H9 (cell line): ENCODE data around the gene PLCB1. TPM values are rescaled to one million over a fixed set of nuclear protein-coding genes. Genes with fewer than 3 reads are reported as not detected.
A peak's percentile ranks its signal among the peaks of the same experiment; 100 is the strongest.

ENCODE experiments used
- DNase-seq: peaks from one replicate; pipeline ENCODE4 v3.0.0-alpha.2; 2017
- H2AFZ ChIP-seq: one replicate; pipeline ENCODE4 v1.6.1; 2013; ENCODE audit warnings: mild to moderate bottlenecking, low read length, control low read depth, moderate library complexity
- H2AK5ac ChIP-seq: 2 replicates; pipeline ENCODE4 v1.6.1; 2013; ENCODE audit warnings: low read length, control low read depth, mixed read lengths; ENCODE audit not compliant: insufficient read length
- H2BK120ac ChIP-seq: one replicate; pipeline ENCODE4 v1.6.1; 2013; ENCODE audit warnings: low read depth, mild to moderate bottlenecking, low read length, control low read depth, inconsistent platforms; ENCODE audit not compliant: poor library complexity, severe bottlenecking
- H2BK12ac ChIP-seq: 2 replicates; pipeline ENCODE4 v1.6.1; 2013; ENCODE audit warnings: low read length, control low read depth, mixed read lengths, low read depth; ENCODE audit not compliant: insufficient read length
- H2BK15ac ChIP-seq: 2 replicates; pipeline ENCODE4 v1.6.1; 2013; ENCODE audit warnings: low read depth, low read length, control low read depth
- H2BK20ac ChIP-seq: one replicate; pipeline ENCODE4 v1.6.1; 2013; ENCODE audit warnings: low read depth, mild to moderate bottlenecking, low read length, control low read depth, inconsistent platforms; ENCODE audit not compliant: poor library complexity, severe bottlenecking
- H2BK5ac ChIP-seq: 2 replicates; pipeline ENCODE4 v1.6.1; 2013; ENCODE audit warnings: low read length, control low read depth, mixed read lengths; ENCODE audit not compliant: insufficient read length
- H3K14ac ChIP-seq: 2 replicates; pipeline ENCODE4 v1.6.1; 2013; ENCODE audit warnings: low read length, control low read depth; ENCODE audit not compliant: insufficient read depth
- H3K18ac ChIP-seq: 2 replicates; pipeline ENCODE4 v1.6.1; 2013; ENCODE audit warnings: low read depth, mild to moderate bottlenecking, mixed read lengths, low read length, control low read depth; ENCODE audit not compliant: insufficient read length
- H3K23ac ChIP-seq: 2 replicates; pipeline ENCODE4 v1.6.1; 2013; ENCODE audit warnings: low read length, control low read depth, mixed read lengths, low read depth; ENCODE audit not compliant: insufficient read length
- H3K23me2 ChIP-seq: 2 replicates; pipeline ENCODE4 v1.6.1; 2013; ENCODE audit warnings: low read depth, mild to moderate bottlenecking, mixed read lengths, low read length, control low read depth; ENCODE audit not compliant: insufficient read length, poor library complexity, severe bottlenecking
- H3K27ac ChIP-seq: 2 replicates; pipeline ENCODE4 v1.5.1; 2013; ENCODE audit warnings: low read length, control low read depth, mixed read lengths, low read depth; ENCODE audit not compliant: insufficient read length
- H3K27me3 ChIP-seq: 2 replicates; pipeline ENCODE4 v1.6.1; 2013; ENCODE audit warnings: low read length, control low read depth, inconsistent platforms; ENCODE audit not compliant: insufficient read depth
- H3K4ac ChIP-seq: 2 replicates; pipeline ENCODE4 v1.6.1; 2013; ENCODE audit warnings: low read depth, mild to moderate bottlenecking, control low read depth, inconsistent platforms, low read length, moderate library complexity
- H3K4me1 ChIP-seq: 2 replicates; pipeline ENCODE4 v1.6.1; 2013; ENCODE audit warnings: low read length, control low read depth, inconsistent platforms; ENCODE audit not compliant: insufficient read depth
- H3K4me2 ChIP-seq: 2 replicates; pipeline ENCODE4 v1.6.1; 2013; ENCODE audit warnings: low read length, control low read depth, mixed read lengths; ENCODE audit not compliant: insufficient read length, insufficient read depth
- H3K56ac ChIP-seq: 2 replicates; pipeline ENCODE4 v1.6.1; 2013; ENCODE audit warnings: low read depth, mild to moderate bottlenecking, mixed read lengths, low read length, control low read depth; ENCODE audit not compliant: insufficient read length
- H3K79me1 ChIP-seq: 2 replicates; pipeline ENCODE4 v1.6.1; 2013; ENCODE audit warnings: low read depth, mild to moderate bottlenecking, moderate library complexity, low read length, control low read depth, inconsistent platforms; ENCODE audit not compliant: insufficient read depth, poor library complexity, severe bottlenecking
- H3K79me2 ChIP-seq: 2 replicates; pipeline ENCODE4 v1.6.1; 2013; ENCODE audit warnings: low read length, control low read depth, inconsistent platforms; ENCODE audit not compliant: insufficient read depth
- H3K9ac ChIP-seq: 2 replicates; pipeline ENCODE4 v1.6.1; 2013; ENCODE audit warnings: low read length, control low read depth, mixed read lengths; ENCODE audit not compliant: insufficient read length; ENCODE audit errors: extremely low read depth
- H3K9me3 ChIP-seq: one replicate; pipeline ENCODE4 v1.6.1; 2013; ENCODE audit warnings: low read depth, low read length, inconsistent platforms; ENCODE audit not compliant: control insufficient read depth
- H3T11ph ChIP-seq: one replicate; pipeline ENCODE4 v1.6.1; 2013; ENCODE audit warnings: mild to moderate bottlenecking, low read length, control low read depth, inconsistent platforms
- H4K20me1 ChIP-seq: one replicate; pipeline ENCODE4 v1.6.1; 2013; ENCODE audit not compliant: control insufficient read depth, insufficient read length, insufficient read depth
- H4K5ac ChIP-seq: 2 replicates; pipeline ENCODE4 v1.6.1; 2013; ENCODE audit warnings: low read depth, mild to moderate bottlenecking, mixed read lengths, low read length, control low read depth; ENCODE audit not compliant: insufficient read length
- H4K8ac ChIP-seq: replicated peaks from 2 replicates; pipeline ENCODE4 v1.6.1; 2013; ENCODE audit warnings: low read length, control low read depth, mixed read lengths, low read depth; ENCODE audit not compliant: insufficient read length
- H4K91ac ChIP-seq: 2 replicates; pipeline ENCODE4 v1.6.1; 2013; ENCODE audit warnings: low read depth, mild to moderate bottlenecking, moderate library complexity, mixed read lengths, low read length, control low read depth; ENCODE audit not compliant: insufficient read length
- H3K27ac Mint-ChIP-seq, 3 experiments: 2 replicates in 2 of 3; 3 replicates in 1 of 3; pipeline ENCODE4 v1.8.0; 2020 to 2021; ENCODE audit warnings: mixed read lengths in 3 of 3, mild to moderate bottlenecking in 1 of 3, moderate library complexity in 1 of 3
- H3K27me3 Mint-ChIP-seq: 2 replicates; pipeline ENCODE4 v1.8.0; 2021; ENCODE audit warnings: low read depth, mild to moderate bottlenecking, moderate library complexity, mixed read lengths
- H3K36me3 Mint-ChIP-seq, 3 experiments: 2 replicates in 2 of 3; 3 replicates in 1 of 3; pipeline ENCODE4 v1.8.0; 2020 to 2021; ENCODE audit warnings: low read depth in 3 of 3, mixed read lengths in 3 of 3; ENCODE audit not compliant: insufficient read depth in 1 of 3
- H3K4me1 Mint-ChIP-seq, 2 experiments: 2 replicates each; pipeline ENCODE4 v1.8.0; 2020; ENCODE audit warnings: mixed read lengths in 2 of 2
- H3K4me3 Mint-ChIP-seq, 2 experiments: 2 replicates in 1 of 2; 3 replicates in 1 of 2; pipeline ENCODE4 v1.8.0; 2020 to 2021; ENCODE audit warnings: mild to moderate bottlenecking in 2 of 2, mixed read lengths in 2 of 2, moderate library complexity in 1 of 2
- H3K9me3 Mint-ChIP-seq, 2 experiments: 2 replicates in 1 of 2; 3 replicates in 1 of 2; pipeline ENCODE4 v1.8.0; 2020; ENCODE audit warnings: mild to moderate bottlenecking in 2 of 2, mixed read lengths in 2 of 2, moderate library complexity in 1 of 2
- CTCF ChIP-seq: fragments of 200-600 bp; sonication (generic); conservative IDR thresholded peaks from 3 replicates; pipeline ENCODE4 v1.8.0; 2021; ENCODE audit warnings: antibody characterized with exemption, mild to moderate bottlenecking
- WGBS: extraction: QIAGEN DNeasy Blood & Tissue Kit; methylation state at CpG from one replicate; pipeline ENCODE4 v1.1.7; 2013; ENCODE audit warnings: missing lambda C conversion rate, low lambda C conversion rate, mixed read lengths; ENCODE audit not compliant: insufficient read length; ENCODE audit errors: extremely low coverage; 5-methylcytosine and 5-hydroxymethylcytosine counted together
- total RNA-seq: library from RNA; stranded (reverse); gene quantifications from 2 replicates; pipeline ENCODE4 v1.2.1, GENCODE V29; 2021

The PLCB1 gene
- total RNA-seq, 1 experiment from 2014 or later = 11.5 TPM

GRCh38 chr20:8385247-8385646, 253.2 kb downstream of the PLCB1 start:
- Histone ChIP-seq H2BK15ac (no peak overlapping the region), H3K18ac (no peak overlapping the region), H3K4me1 (no peaks in the 10 kb centered on the region), H3K14ac (no peak overlapping the region), H2BK120ac (no peak overlapping the region), H3K9ac (no peak overlapping the region), H4K8ac (no peak overlapping the region), H3K79me2 (no peaks in the 10 kb centered on the region), H2BK5ac (no peak overlapping the region), H3K27me3 (no peaks in the 10 kb centered on the region), H2AK5ac (no peak overlapping the region), H3K56ac (no peak overlapping the region), H2BK20ac (no peak overlapping the region), H3K79me1 (no peaks in the 10 kb centered on the region), H3K23ac (no peak overlapping the region), H3K4me2 (no peak overlapping the region), H3K4ac (no peak overlapping the region), H3K27ac (no peak overlapping the region), H3T11ph (no peak overlapping the region), H4K91ac (no peak overlapping the region), H3K9me3 (no peaks in the 10 kb centered on the region), H4K5ac (no peak overlapping the region), H4K20me1 (no peaks in the 10 kb centered on the region), H2AFZ (no peak overlapping the region), H2BK12ac (no peak overlapping the region), H3K23me2 (no peaks in the 10 kb centered on the region)
- Mint-ChIP-seq H3K4me3 (no peak overlapping the region), H3K9me3 (peaks cover 10 to 13% of the 10 kb centered on the region in 2 experiments; a peak in 4 of 5 replicates), H3K27me3 (no peaks in the 10 kb centered on the region; the same call in 1 of the 2 replicates), H3K36me3 (peaks cover 0 to 7% (median 1%) of the 10 kb centered on the region in 3 experiments; a peak in 3 of 7 replicates), H3K4me1 (peaks cover 6 to 11% of the 10 kb centered on the region in 2 experiments; a peak in 3 of 4 replicates), H3K27ac (no peak overlapping the region)
- no peak for TF ChIP-seq CTCF
- WGBS = no CpG with 5 or more reads among the region's 3 CpGs
- DNase-seq = peak; percentile 67
